IMR-90 (cell line): Measurements from ENCODE around the gene ACP4. TPM values are rescaled to one million over a fixed set of nuclear protein-coding genes. Genes with fewer than 3 reads are reported as not detected.

ENCODE experiments used
- ATAC-seq: fragments of 200-7000 bp; cut with Tn5 transposase; 2 replicates; pipeline ENCODE4 v1.9.1; 2020; ENCODE audit warnings: low read depth, mild to moderate bottlenecking, moderate library complexity
- BruUV-seq: library from RNA; stranded (reverse); fragments of 400-500 nt; replicated peaks from 2 replicates; lab custom pipeline; 2021; lab: Mats Ljungman, UMichigan
- CTCF ChIA-PET: fragments of 300-600 bp; formaldehyde crosslinking; extraction: SDS; loops from one replicate; lab custom pipeline; 2021; ENCODE audit warnings: antibody characterized with exemption; lab: Yijun Ruan, JAX
- POLR2A ChIA-PET: fragments of 300-600 bp; sonication (Branson Sonifier 250); formaldehyde crosslinking; loops from one replicate; lab custom pipeline; 2022; ENCODE audit warnings: antibody characterized with exemption; ENCODE audit not compliant: unreplicated experiment; lab: Charles Lee
- DNase-seq: peaks from one replicate; pipeline ENCODE4 v3.0.0; 2013
- H2AFZ ChIP-seq: replicated peaks from 2 replicates; pipeline ENCODE3; 2013; ENCODE audit warnings: low read length, mild to moderate bottlenecking; ENCODE audit not compliant: poor library complexity
- H2AK5ac ChIP-seq: 2 replicates; pipeline ENCODE4 v1.6.1; 2013; ENCODE audit warnings: low read depth, low read length, inconsistent platforms
- H2AK9ac ChIP-seq: replicated peaks from 2 replicates; pipeline ENCODE3; 2013; ENCODE audit warnings: mild to moderate bottlenecking, low read depth, low read length, moderate library complexity; ENCODE audit not compliant: poor library complexity
- H2BK120ac ChIP-seq: 2 replicates; pipeline ENCODE4 v1.6.1; 2013; ENCODE audit warnings: low read depth, low read length, inconsistent platforms
- H2BK15ac ChIP-seq: 3 replicates; pipeline ENCODE4 v1.6.1; 2013; ENCODE audit warnings: low read depth, low read length, inconsistent platforms
- H2BK20ac ChIP-seq: 2 replicates; pipeline ENCODE4 v1.6.1; 2013; ENCODE audit warnings: low read depth, mild to moderate bottlenecking, inconsistent platforms, low read length, moderate library complexity
- H2BK5ac ChIP-seq: 2 replicates; pipeline ENCODE4 v1.6.1; 2013; ENCODE audit warnings: mild to moderate bottlenecking, low read depth, low read length, inconsistent platforms; ENCODE audit not compliant: poor library complexity, severe bottlenecking
- H3K14ac ChIP-seq: replicated peaks from 2 replicates; pipeline ENCODE4 v1.6.1; 2013; ENCODE audit warnings: low read depth, low read length, inconsistent platforms
- H3K18ac ChIP-seq: 2 replicates; pipeline ENCODE4 v1.6.1; 2013; ENCODE audit warnings: low read depth, low read length, control low read depth
- H3K23ac ChIP-seq: 2 replicates; pipeline ENCODE4 v1.6.1; 2013; ENCODE audit warnings: low read depth, low read length, inconsistent platforms
- H3K27ac ChIP-seq: 2 replicates; pipeline ENCODE4 v1.5.1; 2013; ENCODE audit warnings: mild to moderate bottlenecking, control low read depth, low read length; ENCODE audit not compliant: insufficient read depth
- H3K27me3 ChIP-seq: 2 replicates; pipeline ENCODE4 v1.6.1; 2013; ENCODE audit warnings: low read length; ENCODE audit not compliant: control insufficient read depth, insufficient read depth
- H3K36me3 ChIP-seq: 2 replicates; pipeline ENCODE4 v1.6.1; 2013; ENCODE audit warnings: low read length, mixed read lengths; ENCODE audit not compliant: control insufficient read depth, insufficient read depth
- H3K4ac ChIP-seq: 2 replicates; pipeline ENCODE4 v1.6.1; 2013; ENCODE audit warnings: low read depth, low read length, inconsistent platforms
- H3K4me1 ChIP-seq: 2 replicates; pipeline ENCODE4 v1.6.1; 2013; ENCODE audit warnings: low read length, mixed read lengths; ENCODE audit not compliant: control insufficient read depth, insufficient read depth
- H3K4me2 ChIP-seq: 2 replicates; pipeline ENCODE4 v1.6.1; 2013; ENCODE audit warnings: low read depth, mild to moderate bottlenecking, control low read depth, low read length, moderate library complexity
- H3K4me3 ChIP-seq: 2 replicates; pipeline ENCODE4 v1.5.1; 2013; ENCODE audit warnings: low read depth, mild to moderate bottlenecking, control low read depth, low read length, moderate library complexity; ENCODE audit not compliant: insufficient read depth
- H3K56ac ChIP-seq: 2 replicates; pipeline ENCODE4 v1.6.1; 2013; ENCODE audit warnings: low read length, inconsistent platforms; ENCODE audit not compliant: insufficient read depth; ENCODE audit errors: extremely low read depth
- H3K79me1 ChIP-seq, 2 experiments: 2 replicates each; pipeline ENCODE4 v1.6.1; 2013; ENCODE audit warnings: low read length in 2 of 2, inconsistent platforms in 1 of 2, low read depth in 1 of 2
- H3K9ac ChIP-seq: 2 replicates; pipeline ENCODE4 v1.6.1; 2013; ENCODE audit warnings: low read depth, low read length, control low read depth
- H3K9me1 ChIP-seq: 2 replicates; pipeline ENCODE4 v1.6.1; 2013; ENCODE audit warnings: low read length, inconsistent platforms; ENCODE audit not compliant: insufficient read depth
- H3K9me3 ChIP-seq: 2 replicates; pipeline ENCODE4 v1.6.1; 2013; ENCODE audit warnings: low read length; ENCODE audit not compliant: control insufficient read depth, insufficient read depth
- H4K20me1 ChIP-seq: 2 replicates; pipeline ENCODE4 v1.6.1; 2013; ENCODE audit warnings: low read length, inconsistent platforms; ENCODE audit not compliant: insufficient read depth
- H4K5ac ChIP-seq: 2 replicates; pipeline ENCODE4 v1.6.1; 2013; ENCODE audit warnings: mild to moderate bottlenecking, low read depth, low read length, control low read depth
- H4K8ac ChIP-seq, 2 experiments: 2 replicates each; pipeline ENCODE4 v1.6.1; 2013; ENCODE audit warnings: low read depth in 2 of 2, low read length in 2 of 2, control low read depth in 1 of 2, inconsistent platforms in 1 of 2
- H4K91ac ChIP-seq: 2 replicates; pipeline ENCODE4 v1.6.1; 2013; ENCODE audit warnings: low read depth, low read length, inconsistent platforms; ENCODE audit not compliant: insufficient read depth
- BHLHE40 ChIP-seq: fragments of 150-350 bp; IDR thresholded peaks from 2 replicates; pipeline ENCODE4 v1.6.1; 2016; ENCODE audit warnings: mild to moderate bottlenecking, low read depth, low read length
- ELK1 ChIP-seq: fragments of 150-350 bp; IDR thresholded peaks from 2 replicates; pipeline ENCODE4 v1.6.1; 2016; ENCODE audit warnings: low read depth, mild to moderate bottlenecking, low read length, moderate library complexity, borderline replicate concordance
- NFE2L2 ChIP-seq: fragments of 150-350 bp; IDR thresholded peaks from 2 replicates; pipeline ENCODE4 v1.6.1; 2016; ENCODE audit warnings: low read depth, mild to moderate bottlenecking, low read length
- POLR2A ChIP-seq: IDR thresholded peaks from 2 replicates; pipeline ENCODE4 v1.6.1; 2012; ENCODE audit warnings: mild to moderate bottlenecking, low read depth, low read length
- RAD21 ChIP-seq: IDR thresholded peaks from 2 replicates; pipeline ENCODE4 v1.6.1; 2012; ENCODE audit warnings: low read length, improper control_type of control experiment
- WGBS, 2 experiments: methylation state at CpG; one replicate each; pipeline versions ENCODE4 v1.1.5 to v1.1.7; 2013; ENCODE audit warnings: missing lambda C conversion rate in 2 of 2; ENCODE audit not compliant: insufficient read length in 1 of 2; ENCODE audit errors: extremely low coverage in 2 of 2; 5-methylcytosine and 5-hydroxymethylcytosine counted together
- dilution Hi-C: fragments of 300-500 bp; cut with HindIII; formaldehyde crosslinking; loops from one replicate; pipeline ENCODE4 v1.14.3; 2018; ENCODE audit warnings: low sequenced_read_pairs; ENCODE audit not compliant: unreplicated experiment
- in situ Hi-C: fragments of 300-500 bp; cut with MboI; formaldehyde crosslinking; loops from 3 replicates; pipeline ENCODE4 v1.14.3; 2019; ENCODE audit warnings: low sequenced_read_pairs, inconsistent platforms, mixed read lengths
- intact Hi-C: fragments of 100-400 bp; cut with micrococcal nuclease; formaldehyde crosslinking; loops from 2 replicates; pipeline ENCODE4 v1.10.0; 2022
- polyA plus RNA-seq, 3 experiments: library from polyadenylated mRNA; depleted of rRNA; stranded (reverse); fragments of >200 nt; gene quantifications; 2 replicates each; pipeline ENCODE4 v1.2.3, GENCODE V29; 2012; ENCODE audit warnings: low replicate concordance in 1 of 3
- total RNA-seq: library from RNA; depleted of rRNA; stranded (reverse); fragments of >200 nt; gene quantifications from 2 replicates; pipeline ENCODE4 v1.2.3, GENCODE V29; 2012

The ACP4 gene
- total and polyA plus RNA-seq, 2 of the 4 experiments (the other 2 are of a cell fraction): not detected

- Histone ChIP-seq H3K4ac (no peak overlapping the region), H2BK20ac (no peak overlapping the region), H2BK5ac (no peak overlapping the region), H3K36me3 (peaks cover 17% of the 10 kb centered on the region), H2BK15ac (no peak overlapping the region), H3K56ac (no peak overlapping the region), H4K5ac (no peak overlapping the region), H3K27me3 (no peaks in the 10 kb centered on the region), H3K27ac (no peak overlapping the region), H2BK120ac (no peak overlapping the region), H2AK5ac (no peak overlapping the region), H3K4me1 (no peaks in the 10 kb centered on the region), H3K23ac (no peak overlapping the region), H3K18ac (no peak overlapping the region), H3K79me1 (peaks cover 8 to 9% of the 10 kb centered on the region in 2 experiments; a peak in 2 of 4 replicates), H3K9ac (no peak overlapping the region), H3K9me3 (no peaks in the 10 kb centered on the region), H2AFZ (peak overlapping the region; percentile 13), H4K20me1 (peaks cover 47% of the 10 kb centered on the region), H3K9me1 (peaks cover 7% of the 10 kb centered on the region), H3K4me2 (no peak overlapping the region), H4K91ac (no peak overlapping the region), H3K4me3 (no peak overlapping the region), H4K8ac (no peak overlapping the region), H3K14ac (no peak overlapping the region; the same call in 1 of the 2 replicates), H2AK9ac (no peak overlapping the region)
- ATAC-seq: no peak
- intact Hi-C loops: no loop called here
- DNase-seq: no peak
- POLR2A ChIA-PET: no interaction called here
- 100% methylated on average over 1 of the region's 11 CpGs; no CpG with 5 or more reads in 1 of the 2 experiments for WGBS, 2 experiments
- TF ChIP-seq POLR2A (no peak), NFE2L2 (no peak), BHLHE40 (no peak), ELK1 (no peak), RAD21 (no peak)
- dilution Hi-C loops: no loop called here
- CTCF ChIA-PET: no interaction called here
- no TSS peak for BruUV-seq
- in situ Hi-C loops: no loop called here
Measured at GRCh38 chr19:50793558-50794065, 3.4 kb downstream of the ACP4 start.
